SK-N-SH treated with all-trans-retinoic acid at 6 μM for 48 hours (cell line): ENCODE results near the gene TNFSF18.

Experiments used
- ATAC-seq: fragments of 200-7000 bp; cut with Tn5 transposase; 3 replicates; pipeline ENCODE4 v1.9.1; 2020; ENCODE audit warnings: mild to moderate bottlenecking, moderate library complexity
- ARNTL ChIP-seq: fragments of 450-650 bp; formaldehyde crosslinking; IDR thresholded peaks from 2 replicates; pipeline ENCODE4 v1.5.0; 2020; ENCODE audit warnings: low read depth, mild to moderate bottlenecking, moderate library complexity, borderline replicate concordance
- BACH2 ChIP-seq: fragments of 250-450 bp; sonication (Bioruptor Pico); IDR thresholded peaks from 2 replicates; pipeline ENCODE4 v1.9.0; 2021; ENCODE audit warnings: mild to moderate bottlenecking, borderline replicate concordance
- CSDC2 ChIP-seq: fragments of 250-450 bp; sonication (Bioruptor Pico); IDR thresholded peaks from 2 replicates; pipeline ENCODE4 v1.5.0; 2020; ENCODE audit warnings: mild to moderate bottlenecking, moderate library complexity
- ESRRG ChIP-seq: fragments of 250-450 bp; sonication (Bioruptor Pico); IDR thresholded peaks from 2 replicates; pipeline ENCODE4 v1.6.1; 2021; ENCODE audit warnings: mild to moderate bottlenecking
- GLIS3 ChIP-seq: fragments of 250-450 bp; sonication (Bioruptor Pico); IDR thresholded peaks from 2 replicates; pipeline ENCODE4 v1.5.0; 2020; ENCODE audit warnings: mild to moderate bottlenecking, moderate library complexity
- OSR1 ChIP-seq: fragments of 250-450 bp; sonication (Bioruptor Pico); IDR thresholded peaks from 2 replicates; pipeline ENCODE4 v1.8.0; 2022; ENCODE audit warnings: moderate library complexity, mild to moderate bottlenecking, inconsistent platforms
- RARB ChIP-seq: fragments of 250-450 bp; sonication (Bioruptor Pico); IDR thresholded peaks from 2 replicates; pipeline ENCODE4 v1.8.0; 2021; ENCODE audit warnings: mild to moderate bottlenecking, moderate library complexity
- TOX ChIP-seq: fragments of 250-450 bp; sonication (Bioruptor Pico); IDR thresholded peaks from 2 replicates; pipeline ENCODE4 v1.8.0; 2021; ENCODE audit warnings: mild to moderate bottlenecking, moderate library complexity, borderline replicate concordance
- ZC3H10 ChIP-seq: fragments of 250-450 bp; sonication (Bioruptor Pico); IDR thresholded peaks from 2 replicates; pipeline ENCODE4 v1.5.1; 2021; ENCODE audit warnings: mild to moderate bottlenecking, moderate library complexity
- ZFP30 ChIP-seq: fragments of 450-650 bp; formaldehyde crosslinking; IDR thresholded peaks from 2 replicates; pipeline ENCODE4 v1.5.0; 2022; ENCODE audit warnings: mild to moderate bottlenecking, moderate library complexity
- ZNF565 ChIP-seq: fragments of 450-650 bp; formaldehyde crosslinking; conservative IDR thresholded peaks from 2 replicates; pipeline ENCODE4 v1.5.0; 2020; ENCODE audit warnings: low read depth, mild to moderate bottlenecking, moderate library complexity
- ZNF8 ChIP-seq: fragments of 450-650 bp; formaldehyde crosslinking; IDR thresholded peaks from 2 replicates; pipeline ENCODE4 v1.5.0; 2020; ENCODE audit warnings: mild to moderate bottlenecking, moderate library complexity
- TF ChIP-seq, protein P1 (sequence below): fragments of 250-450 bp; sonication (Bioruptor Pico); IDR thresholded peaks from 2 replicates; pipeline ENCODE4 v1.5.1; 2020; ENCODE audit warnings: low read depth, mild to moderate bottlenecking, moderate library complexity
- TF ChIP-seq, protein P2 (sequence below): fragments of 250-450 bp; sonication (Bioruptor Pico); IDR thresholded peaks from 2 replicates; pipeline ENCODE4 v1.8.0; 2021; ENCODE audit warnings: low read depth, mild to moderate bottlenecking, moderate library complexity, borderline replicate concordance
- TF ChIP-seq, protein P3 (sequence below): fragments of 250-450 bp; sonication (Bioruptor Pico); IDR thresholded peaks from 2 replicates; pipeline ENCODE4 v1.5.1; 2021; ENCODE audit warnings: mild to moderate bottlenecking, moderate library complexity
- TF ChIP-seq, protein P4 (sequence below): fragments of 250-450 bp; sonication (Bioruptor Pico); IDR thresholded peaks from 2 replicates; pipeline ENCODE4 v1.8.0; 2020; ENCODE audit warnings: mild to moderate bottlenecking, moderate library complexity, borderline replicate concordance

TNFSF18 gene

DNA sequence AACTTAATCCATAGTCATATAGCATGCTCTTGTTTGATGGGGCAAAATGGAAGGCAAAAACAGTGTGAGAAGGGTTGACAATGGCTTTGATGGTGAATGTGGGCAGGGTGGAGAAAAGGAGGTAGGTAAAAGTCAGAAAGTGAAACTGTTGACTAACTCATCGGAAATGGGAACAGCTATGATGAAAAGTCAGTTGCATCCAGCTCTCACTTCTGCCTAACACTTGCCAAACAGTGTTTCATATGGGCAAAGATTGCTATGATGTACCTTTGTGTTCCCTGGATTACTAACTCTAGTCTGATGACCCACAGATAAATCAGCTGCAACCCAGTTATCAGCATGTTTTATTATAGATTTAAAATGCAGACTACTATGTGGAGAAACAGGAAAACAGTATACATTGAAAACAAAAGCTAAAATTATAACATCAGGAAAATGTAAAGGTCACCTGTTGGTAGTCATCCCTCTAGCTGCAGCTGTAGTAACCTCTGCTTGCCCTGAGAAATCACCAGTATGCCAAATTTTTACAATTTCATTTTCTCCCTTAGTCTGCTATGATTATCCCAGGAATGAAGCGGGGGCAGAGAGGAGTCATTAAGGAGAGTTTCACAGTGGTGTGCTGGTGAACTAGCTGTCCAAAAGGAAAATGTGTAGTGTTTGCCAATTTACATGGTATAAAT, 11.7 kb downstream of the TNFSF18 start:
- peak; percentile 24; the same call in 1 of the 3 replicates for ATAC-seq
- no peak for TF ChIP-seq ARNTL (CRISPR knock-in tag)
- TF ChIP-seq, protein P1, sequence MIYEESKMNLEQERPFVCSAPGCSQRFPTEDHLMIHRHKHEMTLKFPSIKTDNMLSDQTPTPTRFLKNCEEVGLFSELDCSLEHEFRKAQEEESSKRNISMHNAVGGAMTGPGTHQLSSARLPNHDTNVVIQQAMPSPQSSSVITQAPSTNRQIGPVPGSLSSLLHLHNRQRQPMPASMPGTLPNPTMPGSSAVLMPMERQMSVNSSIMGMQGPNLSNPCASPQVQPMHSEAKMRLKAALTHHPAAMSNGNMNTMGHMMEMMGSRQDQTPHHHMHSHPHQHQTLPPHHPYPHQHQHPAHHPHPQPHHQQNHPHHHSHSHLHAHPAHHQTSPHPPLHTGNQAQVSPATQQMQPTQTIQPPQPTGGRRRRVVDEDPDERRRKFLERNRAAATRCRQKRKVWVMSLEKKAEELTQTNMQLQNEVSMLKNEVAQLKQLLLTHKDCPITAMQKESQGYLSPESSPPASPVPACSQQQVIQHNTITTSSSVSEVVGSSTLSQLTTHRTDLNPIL (CRISPR knock-in tag), result no peak
- no peak for TF ChIP-seq ZNF8 (CRISPR knock-in tag)
- no peak for TF ChIP-seq ZC3H10
- no peak for TF ChIP-seq OSR1 (CRISPR knock-in tag)
- no peak for TF ChIP-seq TOX (CRISPR knock-in tag)
- no peak for TF ChIP-seq CSDC2
- TF ChIP-seq, protein P2, sequence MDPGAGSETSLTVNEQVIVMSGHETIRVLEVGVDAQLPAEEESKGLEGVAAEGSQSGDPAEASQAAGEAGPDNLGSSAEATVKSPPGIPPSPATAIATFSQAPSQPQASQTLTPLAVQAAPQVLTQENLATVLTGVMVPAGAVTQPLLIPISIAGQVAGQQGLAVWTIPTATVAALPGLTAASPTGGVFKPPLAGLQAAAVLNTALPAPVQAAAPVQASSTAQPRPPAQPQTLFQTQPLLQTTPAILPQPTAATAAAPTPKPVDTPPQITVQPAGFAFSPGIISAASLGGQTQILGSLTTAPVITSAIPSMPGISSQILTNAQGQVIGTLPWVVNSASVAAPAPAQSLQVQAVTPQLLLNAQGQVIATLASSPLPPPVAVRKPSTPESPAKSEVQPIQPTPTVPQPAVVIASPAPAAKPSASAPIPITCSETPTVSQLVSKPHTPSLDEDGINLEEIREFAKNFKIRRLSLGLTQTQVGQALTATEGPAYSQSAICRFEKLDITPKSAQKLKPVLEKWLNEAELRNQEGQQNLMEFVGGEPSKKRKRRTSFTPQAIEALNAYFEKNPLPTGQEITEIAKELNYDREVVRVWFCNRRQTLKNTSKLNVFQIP (CRISPR knock-in tag), result no peak
- TF ChIP-seq ESRRG (CRISPR knock-in tag), result no peak
- TF ChIP-seq ZFP30 (CRISPR knock-in tag), result no peak
- no peak for TF ChIP-seq BACH2 (CRISPR knock-in tag)
- TF ChIP-seq GLIS3 (CRISPR knock-in tag), result no peak

DNA sequence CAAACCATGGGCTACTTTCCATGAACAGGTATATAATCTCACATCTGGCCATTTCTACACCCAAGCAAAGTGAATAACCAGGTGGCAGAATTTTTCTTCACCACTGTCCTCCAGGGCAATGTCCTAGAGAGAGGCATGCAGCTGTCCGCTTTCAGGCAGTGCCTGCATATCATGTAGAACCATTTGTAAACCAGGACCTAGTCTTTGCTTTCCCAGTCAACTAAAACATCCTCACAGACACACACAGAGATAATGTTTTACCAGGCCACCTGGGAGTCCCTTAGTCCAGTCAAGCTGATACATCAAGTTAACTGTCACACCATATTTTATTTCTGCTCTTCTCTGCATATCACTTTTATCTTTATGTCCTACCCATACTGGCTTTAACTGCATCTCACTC, 26.2 kb downstream of the TNFSF18 start:
- ATAC-seq, result no peak
- TF ChIP-seq, protein P3, sequence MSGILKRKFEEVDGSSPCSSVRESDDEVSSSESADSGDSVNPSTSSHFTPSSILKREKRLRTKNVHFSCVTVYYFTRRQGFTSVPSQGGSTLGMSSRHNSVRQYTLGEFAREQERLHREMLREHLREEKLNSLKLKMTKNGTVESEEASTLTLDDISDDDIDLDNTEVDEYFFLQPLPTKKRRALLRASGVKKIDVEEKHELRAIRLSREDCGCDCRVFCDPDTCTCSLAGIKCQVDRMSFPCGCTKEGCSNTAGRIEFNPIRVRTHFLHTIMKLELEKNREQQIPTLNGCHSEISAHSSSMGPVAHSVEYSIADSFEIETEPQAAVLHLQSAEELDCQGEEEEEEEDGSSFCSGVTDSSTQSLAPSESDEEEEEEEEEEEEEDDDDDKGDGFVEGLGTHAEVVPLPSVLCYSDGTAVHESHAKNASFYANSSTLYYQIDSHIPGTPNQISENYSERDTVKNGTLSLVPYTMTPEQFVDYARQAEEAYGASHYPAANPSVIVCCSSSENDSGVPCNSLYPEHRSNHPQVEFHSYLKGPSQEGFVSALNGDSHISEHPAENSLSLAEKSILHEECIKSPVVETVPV (CRISPR knock-in tag), result no peak
- TF ChIP-seq RARB, result no peak
- TF ChIP-seq, protein P4, sequence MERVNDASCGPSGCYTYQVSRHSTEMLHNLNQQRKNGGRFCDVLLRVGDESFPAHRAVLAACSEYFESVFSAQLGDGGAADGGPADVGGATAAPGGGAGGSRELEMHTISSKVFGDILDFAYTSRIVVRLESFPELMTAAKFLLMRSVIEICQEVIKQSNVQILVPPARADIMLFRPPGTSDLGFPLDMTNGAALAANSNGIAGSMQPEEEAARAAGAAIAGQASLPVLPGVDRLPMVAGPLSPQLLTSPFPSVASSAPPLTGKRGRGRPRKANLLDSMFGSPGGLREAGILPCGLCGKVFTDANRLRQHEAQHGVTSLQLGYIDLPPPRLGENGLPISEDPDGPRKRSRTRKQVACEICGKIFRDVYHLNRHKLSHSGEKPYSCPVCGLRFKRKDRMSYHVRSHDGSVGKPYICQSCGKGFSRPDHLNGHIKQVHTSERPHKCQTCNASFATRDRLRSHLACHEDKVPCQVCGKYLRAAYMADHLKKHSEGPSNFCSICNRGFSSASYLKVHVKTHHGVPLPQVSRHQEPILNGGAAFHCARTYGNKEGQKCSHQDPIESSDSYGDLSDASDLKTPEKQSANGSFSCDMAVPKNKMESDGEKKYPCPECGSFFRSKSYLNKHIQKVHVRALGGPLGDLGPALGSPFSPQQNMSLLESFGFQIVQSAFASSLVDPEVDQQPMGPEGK (CRISPR knock-in tag), result no peak
- TF ChIP-seq, protein P2 (CRISPR knock-in tag), result no peak
- TF ChIP-seq ZNF565, result no peak

DNA sequence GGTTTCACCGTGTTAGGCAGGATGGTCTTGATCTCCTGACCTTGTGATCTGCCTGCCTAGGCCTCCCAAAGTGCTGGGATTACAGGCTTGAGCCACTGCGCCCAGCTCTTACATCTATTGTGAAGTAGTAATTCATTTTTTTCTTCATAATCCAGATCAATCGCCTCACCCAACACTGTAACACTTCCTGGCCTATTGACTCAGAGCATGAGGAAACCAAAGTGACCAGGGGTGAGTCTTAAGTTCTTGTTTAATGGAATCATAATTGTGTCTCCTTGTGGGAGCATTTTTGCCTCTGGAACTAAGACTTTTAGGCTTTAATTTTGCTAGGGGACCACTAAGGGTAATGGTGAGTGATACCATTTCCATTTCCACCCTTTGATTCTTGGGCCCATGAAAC, 27.4 kb downstream of the TNFSF18 start:
- TF ChIP-seq, protein P4 (CRISPR knock-in tag), result no peak
- TF ChIP-seq TOX (CRISPR knock-in tag) (no peak), ZNF8 (CRISPR knock-in tag) (no peak), ZNF565 (no peak)
- TF ChIP-seq, protein P1 (CRISPR knock-in tag), result no peak
- ATAC-seq, result no peak
